ENCODE results near the gene PDZK1. TPM values are rescaled to one million over a fixed set of nuclear protein-coding genes. Genes with fewer than 3 reads are reported as not detected.

The PDZK1 gene
- total and polyA plus RNA-seq, 2 donors (not counting 3 experiments of a cell fraction or from before 2014, with no cell fraction given) = 0.03 to 0.58 TPM

- dilution Hi-C loops (cut with MboI; ENCODE audit: extremely low pct_ligation_motif_present, low sequenced_read_pairs) = no loop called here
- Histone ChIP-seq H3K9me1 (replicated peaks; ENCODE audit: control insufficient read depth, extremely low read depth, insufficient read depth, low read length) (no peaks in the 10 kb centered on the region), H3K9ac (replicated peaks; ENCODE audit: extremely low read depth, insufficient read depth, low read length) (no peak overlapping the region), H3K79me2 (ENCODE audit: control insufficient read depth, insufficient read depth, low read length) (no peaks in the 10 kb centered on the region), H3K36me3 (ENCODE audit: control insufficient read depth in 2 of 2, extremely low read depth in 1 of 2, insufficient read depth in 2 of 2, low read length in 2 of 2) (peaks cover 12 to 17% of the 10 kb centered on the region in 2 experiments), H3K27ac (ENCODE audit: insufficient read depth, low read depth, low read length) (no peak overlapping the region), H2AFZ (ENCODE audit: low read depth, low read length) (no peak overlapping the region), H3K4me1 (ENCODE audit: control insufficient read depth, extremely low read depth, insufficient read depth, low read length) (peaks cover 13% of the 10 kb centered on the region), H3K4me2 (ENCODE audit: insufficient read depth, low read length) (no peak overlapping the region), H3K27me3 (ENCODE audit: control insufficient read depth in 2 of 2, insufficient read depth in 2 of 2, low read length in 2 of 2) (no peaks in the 10 kb centered on the region), H3K4me3 (replicated peaks in 1 of 3; ENCODE audit: insufficient read depth in 1 of 3, low read depth in 1 of 3, low read length in 3 of 3) (no peak overlapping the region), H3K9me3 (replicated peaks; ENCODE audit: control insufficient read depth, insufficient read depth, low read length) (no peaks in the 10 kb centered on the region), H4K20me1 (replicated peaks; ENCODE audit: control insufficient read depth, extremely low read depth, insufficient read depth, low read length) (no peaks in the 10 kb centered on the region)
- TF ChIP-seq CTCF (IDR thresholded peaks at IDR 0.05; ENCODE audit: extremely low read depth in 1 of 2, insufficient read depth in 1 of 2, low read depth in 1 of 2, low read length in 2 of 2) = no peak
- no peak for TF ChIP-seq GATA2 (IDR thresholded peaks at IDR 0.05; ENCODE audit: insufficient read depth, insufficient read length, low read depth, low read length)
- no peak for TF ChIP-seq MAX (IDR thresholded peaks at IDR 0.05; ENCODE audit: insufficient read depth, insufficient read length)
- TF ChIP-seq FOS (IDR thresholded peaks at IDR 0.05; ENCODE audit: borderline replicate concordance, insufficient read depth, low read length) = no peak
- no peak for TF ChIP-seq POLR2A (IDR thresholded peaks at IDR 0.05; ENCODE audit: low read depth, low read length)
- TF ChIP-seq EZH2 (IDR thresholded peaks at IDR 0.05; ENCODE audit: borderline replicate concordance, low read depth, low read length, severe bottlenecking) = no peak
- no peak for TF ChIP-seq JUN (IDR thresholded peaks at IDR 0.05; ENCODE audit: borderline replicate concordance, insufficient read depth, insufficient read length, low read depth)
- TF ChIP-seq POLR2AphosphoS5 (IDR thresholded peaks at IDR 0.05; ENCODE audit: insufficient read depth, low read depth, low read length) = no peak
- no peak for TF ChIP-seq MYC (IDR thresholded peaks at IDR 0.05; ENCODE audit: low read depth, low read length)
- DNase-seq (ENCODE audit: low read depth, low spot score) = no peak
- CTCF ChIA-PET = interaction anchor here (0.5 to 2.6 kb wide), 4 partner anchors 13 to 84 kb away, joined by 3 to 18 read pairs (median 6); partner anchors contain the start of genes POLR3C and RNF115
- POLR2A ChIA-PET = no interaction called here
- no peak for FAIRE-seq
- intact Hi-C loops (cut with micrococcal nuclease) = loop anchor here (10.0 kb wide), 1 partner anchor 74 kb away; the partner anchor contains the start of genes POLR3C and RNF115
- no TSS peak for BruUV-seq (replicated peaks)
These were observed 43.3 kb upstream of the PDZK1 start for GRCh38 chr1:145750426-145750825.

All from endothelial cell of umbilical vein (primary cell).